Right atrium auricular region (tissue), 2 donors: ENCODE measurements around the gene CRY2. TPM values are rescaled to one million over a fixed set of nuclear protein-coding genes. Genes with fewer than 3 reads are reported as not detected.

ENCODE experiments used
- DNase-seq: peaks from one replicate; pipeline ENCODE4 v3.0.0-alpha.2; 2019; ENCODE audit warnings: low spot score
- H3K27ac ChIP-seq, 2 donors: fragments of 200-600 bp; sonication (generic); 1 replicate in 1 of 2; 2 replicates in 1 of 2; pipeline ENCODE4 v1.5.1; 2016 to 2019
- H3K27me3 ChIP-seq, 2 donors: fragments of 200-600 bp; sonication (generic); one replicate each; pipeline versions ENCODE4 v1.5.1 to v1.6.0; 2017 to 2019
- H3K36me3 ChIP-seq: fragments of 200-600 bp; sonication (generic); one replicate; pipeline ENCODE4 v1.5.1; 2016
- H3K4me1 ChIP-seq, 2 donors: fragments of 200-600 bp; sonication (generic); one replicate each; pipeline versions ENCODE4 v1.5.1 to v1.6.0; 2017 to 2019
- H3K4me3 ChIP-seq, 2 donors: fragments of 200-600 bp; sonication (generic); 1 replicate in 1 of 2; 2 replicates in 1 of 2; pipeline ENCODE4 v1.5.1; 2017 to 2019; ENCODE audit warnings: mild to moderate bottlenecking in 1 of 2, moderate library complexity in 1 of 2
- H3K9me3 ChIP-seq, 2 donors: fragments of 200-600 bp; sonication (generic); one replicate each; pipeline ENCODE4 v1.5.1; 2019
- total RNA-seq, 2 donors: library from RNA; depleted of rRNA; stranded (reverse); fragments of >200 nt; gene quantifications; one replicate each; pipeline ENCODE4 v1.1.0, GENCODE V29; 2016
- TF ChIP-seq, protein P1 (sequence below), 2 donors: fragments of 200-600 bp; sonication (generic); IDR thresholded peaks; one replicate each; pipeline ENCODE4 v1.5.1; 2019; ENCODE audit warnings: antibody characterized with exemption in 2 of 2

Gene CRY2
- total RNA-seq, 2 donors from 2014 or later: 43.0 to 62.9 TPM

- Histone ChIP-seq H3K4me3 (no peak overlapping the region), H3K9me3 (no peaks in the 10 kb centered on the region), H3K4me1 (peaks cover 0 to 67% of the 10 kb centered on the region in 2 donors), H3K27ac (peak overlapping the region; percentile 81 to 88), H3K36me3 (peaks cover 78% of the 10 kb centered on the region), H3K27me3 (no peaks in the 10 kb centered on the region)
- no peak for DNase-seq
- TF ChIP-seq, protein P1, sequence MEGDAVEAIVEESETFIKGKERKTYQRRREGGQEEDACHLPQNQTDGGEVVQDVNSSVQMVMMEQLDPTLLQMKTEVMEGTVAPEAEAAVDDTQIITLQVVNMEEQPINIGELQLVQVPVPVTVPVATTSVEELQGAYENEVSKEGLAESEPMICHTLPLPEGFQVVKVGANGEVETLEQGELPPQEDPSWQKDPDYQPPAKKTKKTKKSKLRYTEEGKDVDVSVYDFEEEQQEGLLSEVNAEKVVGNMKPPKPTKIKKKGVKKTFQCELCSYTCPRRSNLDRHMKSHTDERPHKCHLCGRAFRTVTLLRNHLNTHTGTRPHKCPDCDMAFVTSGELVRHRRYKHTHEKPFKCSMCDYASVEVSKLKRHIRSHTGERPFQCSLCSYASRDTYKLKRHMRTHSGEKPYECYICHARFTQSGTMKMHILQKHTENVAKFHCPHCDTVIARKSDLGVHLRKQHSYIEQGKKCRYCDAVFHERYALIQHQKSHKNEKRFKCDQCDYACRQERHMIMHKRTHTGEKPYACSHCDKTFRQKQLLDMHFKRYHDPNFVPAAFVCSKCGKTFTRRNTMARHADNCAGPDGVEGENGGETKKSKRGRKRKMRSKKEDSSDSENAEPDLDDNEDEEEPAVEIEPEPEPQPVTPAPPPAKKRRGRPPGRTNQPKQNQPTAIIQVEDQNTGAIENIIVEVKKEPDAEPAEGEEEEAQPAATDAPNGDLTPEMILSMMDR (IDR thresholded peaks at IDR 0.05): no peak
These were observed 13.1 kb downstream of the CRY2 start for GRCh38 chr11:45860348-45860747.

DNA sequence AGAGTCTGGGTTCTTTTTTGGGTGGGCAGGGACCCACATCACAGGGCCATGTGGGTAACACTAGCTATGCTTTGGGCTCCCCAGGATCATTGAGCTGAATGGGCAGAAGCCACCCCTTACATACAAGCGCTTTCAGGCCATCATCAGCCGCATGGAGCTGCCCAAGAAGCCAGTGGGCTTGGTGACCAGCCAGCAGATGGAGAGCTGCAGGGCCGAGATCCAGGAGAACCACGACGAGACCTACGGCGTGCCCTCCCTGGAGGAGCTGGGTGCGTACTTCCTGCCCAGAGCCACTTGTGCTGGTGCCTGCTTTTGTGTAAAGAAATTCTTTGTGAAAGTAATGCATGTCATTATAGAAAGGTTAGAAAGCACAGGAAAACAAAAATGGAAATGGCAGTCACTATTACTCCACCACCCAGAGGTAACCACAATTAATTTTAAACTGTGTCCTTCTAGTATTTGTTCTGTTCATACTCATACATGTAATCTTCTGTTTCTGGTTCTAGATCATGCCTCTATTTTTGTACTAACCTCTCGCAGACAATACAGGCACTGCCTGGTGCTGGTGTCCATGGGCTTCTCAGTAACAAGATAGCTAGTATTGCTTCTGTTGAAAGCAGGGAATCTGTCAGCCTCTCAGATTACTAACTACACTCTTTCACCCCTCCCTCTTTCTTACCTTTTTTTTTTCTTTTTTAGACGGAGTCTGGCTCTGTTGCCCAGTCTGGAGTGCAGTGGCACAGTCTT is 13.7 kb downstream of the CRY2 start:
- H3K4me3 ChIP-seq: no peak overlapping the region
- H3K27me3 ChIP-seq: no peaks in the 10 kb centered on the region
- H3K36me3 ChIP-seq: peaks cover 82% of the 10 kb centered on the region
- H3K9me3 ChIP-seq: no peaks in the 10 kb centered on the region
- TF ChIP-seq, protein P1 (IDR thresholded peaks at IDR 0.05): no peak
- H3K27ac ChIP-seq: peak overlapping the region; percentile 81 to 88
- DNase-seq: no peak
- H3K4me1 ChIP-seq: peaks cover 0 to 61% of the 10 kb centered on the region in 2 donors

DNA sequence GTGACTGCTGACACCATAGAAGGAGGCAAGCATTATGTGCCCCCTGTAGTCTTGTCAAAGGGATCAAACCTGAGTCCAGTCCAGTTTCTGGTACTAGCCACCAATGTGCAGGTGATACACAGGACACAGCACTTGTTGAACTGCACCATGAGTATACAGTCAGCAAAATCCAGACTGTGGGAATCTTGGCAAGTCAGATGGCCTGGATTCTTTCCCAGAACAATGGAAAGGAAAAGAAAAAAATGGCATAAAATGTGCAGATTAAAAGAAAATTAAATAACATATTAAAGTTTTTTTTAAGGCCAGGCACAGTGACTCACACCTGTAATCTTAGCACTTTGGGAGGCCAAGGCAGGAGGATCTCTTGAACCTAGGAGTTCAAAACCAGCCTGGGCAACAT is 16.8 kb downstream of the CRY2 start:
- Histone ChIP-seq H3K9me3 (no peaks in the 10 kb centered on the region), H3K4me1 (peaks cover 0 to 30% of the 10 kb centered on the region in 2 donors), H3K27ac (no peak overlapping the region), H3K36me3 (peaks cover 87% of the 10 kb centered on the region), H3K4me3 (no peak overlapping the region), H3K27me3 (no peaks in the 10 kb centered on the region)
- TF ChIP-seq, protein P1 (IDR thresholded peaks at IDR 0.05): no peak
- no peak for DNase-seq

DNA sequence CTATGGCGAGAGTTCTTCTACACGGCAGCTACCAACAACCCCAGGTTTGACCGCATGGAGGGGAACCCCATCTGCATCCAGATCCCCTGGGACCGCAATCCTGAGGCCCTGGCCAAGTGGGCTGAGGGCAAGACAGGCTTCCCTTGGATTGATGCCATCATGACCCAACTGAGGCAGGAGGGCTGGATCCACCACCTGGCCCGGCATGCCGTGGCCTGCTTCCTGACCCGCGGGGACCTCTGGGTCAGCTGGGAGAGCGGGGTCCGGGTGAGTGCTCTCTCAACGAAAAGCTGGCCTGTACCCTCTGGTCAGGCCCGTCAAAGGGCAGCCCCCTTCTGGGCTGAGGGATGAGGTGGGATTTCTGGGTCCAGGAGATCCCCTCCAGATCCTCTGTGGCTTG is 22.3 kb downstream of the CRY2 start:
- H3K27me3 ChIP-seq: no peaks in the 10 kb centered on the region
- TF ChIP-seq, protein P1 (IDR thresholded peaks at IDR 0.05): no peak
- no peak overlapping the region for H3K27ac ChIP-seq
- H3K4me3 ChIP-seq: no peak overlapping the region
- no peaks in the 10 kb centered on the region for H3K9me3 ChIP-seq
- DNase-seq: no peak
- H3K36me3 ChIP-seq: peaks cover 99% of the 10 kb centered on the region
- H3K4me1 ChIP-seq: no peaks in the 10 kb centered on the region

DNA sequence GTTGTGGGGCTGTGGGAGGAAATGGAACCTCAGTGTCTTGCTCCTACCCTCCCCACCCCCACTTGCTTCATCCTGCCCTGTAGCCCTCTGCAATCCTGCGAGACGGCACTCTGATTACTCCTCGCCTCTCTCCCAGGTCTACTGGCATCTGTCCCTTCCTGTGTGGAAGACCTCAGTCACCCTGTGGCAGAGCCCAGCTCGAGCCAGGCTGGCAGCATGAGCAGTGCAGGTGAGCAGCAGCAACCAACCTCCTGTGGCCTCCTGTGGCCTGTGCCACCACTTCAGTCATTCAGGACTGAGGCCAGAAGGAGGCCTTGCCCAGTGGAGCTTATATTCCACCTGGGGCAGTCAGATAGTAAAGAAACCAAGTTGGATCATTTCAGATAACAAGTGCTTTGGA is 23.4 kb downstream of the CRY2 start:
- no peaks in the 10 kb centered on the region for H3K27me3 ChIP-seq
- peaks cover 87% of the 10 kb centered on the region for H3K36me3 ChIP-seq
- no peaks in the 10 kb centered on the region for H3K4me1 ChIP-seq
- TF ChIP-seq, protein P1 (IDR thresholded peaks at IDR 0.05): no peak
- H3K27ac ChIP-seq: no peak overlapping the region
- H3K4me3 ChIP-seq: no peak overlapping the region
- no peak for DNase-seq
- H3K9me3 ChIP-seq: no peaks in the 10 kb centered on the region

- peaks cover 87% of the 10 kb centered on the region for H3K36me3 ChIP-seq
- peaks cover 0 to 3% of the 10 kb centered on the region in 2 donors for H3K4me1 ChIP-seq
These were observed 24.4 kb downstream of the CRY2 start for GRCh38 chr11:45871638-45872037.

More at GRCh38 chr11:45871638-45872037, 24.4 kb downstream of the CRY2 start:
- Histone ChIP-seq H3K27me3 (no peaks in the 10 kb centered on the region), H3K27ac (no peak overlapping the region), H3K4me3 (no peak overlapping the region), H3K9me3 (no peaks in the 10 kb centered on the region)
- TF ChIP-seq, protein P1 (IDR thresholded peaks at IDR 0.05): no peak
- no peak for DNase-seq
